G401.6 (cell line): ENCODE data around the gene GABRG3.

Source experiments
- FAIRE-seq: peaks from 2 replicates; lab custom pipeline; 2012; peaks lifted over from hg19 to GRCh38; lab: Jason Lieb, UNC

GABRG3 gene

DNA sequence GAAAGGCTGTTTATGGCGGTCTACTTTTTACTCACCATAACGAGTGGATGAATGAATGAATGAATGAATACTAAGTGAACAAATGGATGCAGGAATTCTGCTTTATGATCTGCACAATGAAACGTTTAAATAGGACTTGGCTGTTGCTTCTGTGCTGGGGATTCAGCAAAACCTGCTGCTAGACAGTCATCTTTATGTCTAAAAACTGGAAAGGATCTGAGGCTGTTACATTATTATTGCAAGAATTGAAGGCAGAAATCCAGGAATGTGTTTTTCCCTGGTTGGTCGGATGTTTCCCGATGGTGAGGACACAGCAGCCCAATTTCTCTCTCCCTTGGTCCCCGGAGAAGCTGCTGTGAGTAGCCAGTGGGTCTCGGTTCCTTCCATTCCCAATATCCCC, 94.2 kb downstream of the GABRG3 start:
- no peak for FAIRE-seq

GRCh38 chr15:27065785-27066184, 94.8 kb downstream of the GABRG3 start:
- no peak for FAIRE-seq

DNA sequence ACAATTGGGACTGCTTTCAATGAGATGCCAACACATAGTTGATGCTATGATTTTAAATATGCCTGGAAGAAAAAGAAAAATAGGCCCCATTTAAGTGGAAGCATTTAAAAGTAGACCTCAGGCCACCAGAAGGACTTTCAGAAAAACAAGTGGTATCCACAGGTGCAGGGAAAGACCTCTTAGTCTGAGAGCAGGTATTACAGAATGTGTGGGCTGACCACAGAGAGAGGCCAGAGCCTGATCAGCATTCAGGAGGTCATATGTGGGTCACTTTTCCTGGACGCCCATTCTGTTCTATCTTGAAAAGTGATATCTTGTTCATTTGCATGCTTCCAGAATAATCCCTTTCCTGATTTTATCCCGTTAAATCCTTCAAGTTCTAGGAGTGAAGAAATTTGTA, 95.5 kb downstream of the GABRG3 start:
- FAIRE-seq, result no peak

DNA sequence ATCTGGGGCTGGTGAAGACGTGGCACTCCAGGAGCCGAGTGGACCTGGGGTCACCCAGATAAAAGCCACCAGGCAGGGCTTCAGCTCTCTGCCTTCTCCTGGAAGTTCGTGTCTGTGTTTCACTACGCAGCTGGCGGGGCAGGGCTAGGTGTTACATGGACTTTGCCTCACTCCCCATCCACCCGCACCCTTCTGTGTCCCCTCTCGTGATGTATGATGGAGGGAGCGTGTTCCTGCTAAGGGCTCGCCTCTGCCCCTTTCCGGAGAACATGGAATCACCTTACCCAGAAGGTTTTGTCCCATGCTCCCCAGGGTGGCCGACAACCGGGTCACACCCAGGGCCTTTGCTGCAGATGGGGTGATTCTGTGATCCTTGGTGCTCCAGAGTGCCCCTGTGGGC, 96.2 kb downstream of the GABRG3 start:
- no peak for FAIRE-seq

- FAIRE-seq, result no peak
These were observed 99.9 kb downstream of the GABRG3 start for GRCh38 chr15:27070841-27071240.

DNA sequence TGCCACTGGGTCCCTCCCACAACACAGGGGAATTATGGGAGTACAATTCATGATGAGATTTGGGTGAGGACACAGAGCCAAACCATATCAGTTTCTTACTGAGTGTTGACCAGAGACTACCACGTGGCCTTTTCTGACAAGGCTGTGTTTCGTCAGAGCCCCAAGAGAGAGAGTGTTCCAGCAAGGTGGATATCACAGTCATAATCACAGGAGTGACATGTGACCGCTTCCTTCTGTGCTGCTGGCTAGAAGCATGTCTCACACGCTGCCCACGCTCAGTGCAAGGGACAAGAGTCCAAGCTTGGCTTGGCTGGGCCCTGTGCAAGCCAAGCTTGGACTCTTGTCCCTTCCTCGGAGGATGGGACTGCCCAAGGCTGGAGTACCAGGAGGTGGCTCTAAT, 103.2 kb downstream of the GABRG3 start:
- FAIRE-seq, result no peak

DNA sequence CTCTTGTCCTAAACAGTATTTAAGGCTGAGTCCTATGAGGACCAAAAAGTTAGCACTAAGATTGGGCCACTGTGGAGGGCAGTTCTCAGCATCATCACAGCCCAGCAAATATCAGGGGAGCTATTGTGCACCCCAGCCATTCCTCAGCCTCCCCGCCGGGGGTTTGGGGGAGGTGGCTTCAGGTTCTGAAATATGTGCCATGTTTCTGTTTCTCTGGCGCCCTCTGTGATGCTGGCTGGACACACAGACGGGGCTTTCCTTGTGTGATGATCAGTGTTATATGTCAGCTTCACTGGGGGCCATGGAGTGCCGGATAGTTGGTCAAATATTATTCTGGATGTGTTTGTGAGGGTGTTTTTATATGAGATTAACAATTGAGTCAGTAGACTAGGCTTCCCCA, 106.8 kb downstream of the GABRG3 start:
- no peak for FAIRE-seq

- FAIRE-seq, result no peak
These were observed 110.9 kb downstream of the GABRG3 start for GRCh38 chr15:27081676-27082418.

GRCh38 chr15:27082526-27082925, 111.5 kb downstream of the GABRG3 start:
- FAIRE-seq, result no peak

GRCh38 chr15:27084844-27085243, 113.9 kb downstream of the GABRG3 start:
- FAIRE-seq, result no peak

DNA sequence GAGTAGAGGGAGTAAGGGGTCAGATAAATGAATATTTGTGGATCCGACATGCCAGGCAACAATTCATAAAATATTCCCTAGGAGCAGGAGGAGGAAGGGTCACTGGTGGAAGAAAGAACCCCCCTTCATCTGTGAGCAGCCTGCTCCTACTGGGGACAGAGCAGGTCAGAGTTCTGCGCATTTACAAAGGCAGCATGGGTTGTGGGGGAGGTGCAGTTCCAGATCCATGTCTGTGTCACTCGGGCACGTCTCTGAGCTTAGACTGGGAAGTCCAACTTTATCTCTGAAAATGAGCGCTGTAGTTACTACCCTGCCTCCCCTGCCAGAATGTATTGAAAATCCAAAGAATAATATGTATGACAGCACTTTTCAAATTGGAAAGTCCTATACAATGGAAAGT, 115.2 kb downstream of the GABRG3 start:
- FAIRE-seq, result no peak

- no peak for FAIRE-seq
These were observed 115.8 kb downstream of the GABRG3 start for GRCh38 chr15:27086805-27087204.

GRCh38 chr15:27087651-27088583, 116.9 kb downstream of the GABRG3 start:
- no peak for FAIRE-seq

- FAIRE-seq, result no peak
These were observed 117.7 kb downstream of the GABRG3 start for GRCh38 chr15:27088584-27089232.

GRCh38 chr15:27089233-27089586, 118.2 kb downstream of the GABRG3 start:
- FAIRE-seq, result no peak

- FAIRE-seq, result no peak
These were observed 118.7 kb downstream of the GABRG3 start for GRCh38 chr15:27089676-27090075.

- no peak for FAIRE-seq
These were observed 120.4 kb downstream of the GABRG3 start for GRCh38 chr15:27091270-27091940.

DNA sequence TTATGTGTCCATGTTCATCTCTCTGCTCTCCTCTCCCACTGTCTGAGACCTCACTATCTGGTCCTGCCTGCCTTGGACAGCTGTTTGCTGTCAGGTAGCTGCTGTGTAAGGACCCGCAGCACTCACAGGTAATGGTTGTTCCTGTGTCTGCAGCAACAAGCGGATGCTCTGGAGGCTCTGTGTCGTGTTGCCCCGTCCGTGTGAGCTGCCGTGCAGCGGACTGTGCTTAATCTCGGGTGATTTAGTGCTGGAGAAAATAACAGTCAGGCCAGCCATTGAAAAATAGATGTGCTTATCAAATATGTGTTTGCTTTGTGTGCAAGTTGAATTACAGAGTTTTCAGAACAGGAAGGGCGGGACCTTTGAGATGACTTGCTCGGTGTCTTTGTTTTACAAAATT, 121.4 kb downstream of the GABRG3 start:
- no peak for FAIRE-seq

DNA sequence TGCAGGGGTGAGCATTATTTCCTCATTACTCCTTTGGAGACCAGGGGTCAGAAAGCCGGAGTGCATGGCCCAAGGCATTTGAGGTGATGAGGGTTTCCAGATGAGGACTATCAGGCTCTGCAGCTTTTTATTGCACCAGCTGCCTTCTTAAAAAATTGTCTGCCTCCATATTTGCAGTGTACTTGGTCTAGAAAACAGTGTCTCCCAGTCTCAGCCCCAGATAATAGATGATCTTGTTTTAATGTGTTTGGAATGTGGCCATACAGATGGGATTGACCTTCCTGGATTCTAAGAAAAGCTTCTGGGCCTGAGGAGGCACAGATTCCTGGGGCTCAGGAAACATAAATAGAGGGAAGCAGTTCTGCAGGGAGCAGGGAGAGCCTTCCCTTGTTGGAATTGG, 123.3 kb downstream of the GABRG3 start:
- no peak for FAIRE-seq

GRCh38 chr15:27095886-27096624, 125.1 kb downstream of the GABRG3 start:
- FAIRE-seq, result no peak

GRCh38 chr15:27097506-27097905, 126.5 kb downstream of the GABRG3 start:
- FAIRE-seq, result no peak

DNA sequence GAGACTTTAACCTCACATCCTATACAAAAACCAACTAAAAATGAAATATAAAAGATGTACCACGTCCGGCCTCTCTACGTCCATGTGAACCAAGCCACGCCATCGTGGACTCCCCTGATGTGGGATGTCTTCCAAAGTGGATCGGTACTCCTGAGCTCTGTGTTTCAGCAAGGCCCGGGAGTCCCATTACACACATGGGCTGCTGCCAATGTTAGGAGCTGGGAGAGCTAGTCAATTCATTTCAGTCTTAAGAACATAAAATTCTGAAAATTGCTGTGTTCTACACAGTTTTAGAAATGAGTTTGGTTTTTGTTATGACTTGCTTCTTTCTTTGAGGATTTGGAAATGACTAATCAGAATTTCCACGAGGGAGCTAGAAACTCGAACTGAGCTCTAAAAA, 131.0 kb downstream of the GABRG3 start:
- no peak for FAIRE-seq
